HG02943 (cell line): Measurements from ENCODE around the gene BATF.

Experiments
- ATAC-seq: cut with Tn5 transposase; IDR thresholded peaks from one replicate; pipeline ENCODE4 v1.9.1; 2021; ENCODE audit warnings: mild to moderate bottlenecking, low read depth, moderate library complexity; ENCODE audit not compliant: unreplicated experiment

Gene BATF

DNA sequence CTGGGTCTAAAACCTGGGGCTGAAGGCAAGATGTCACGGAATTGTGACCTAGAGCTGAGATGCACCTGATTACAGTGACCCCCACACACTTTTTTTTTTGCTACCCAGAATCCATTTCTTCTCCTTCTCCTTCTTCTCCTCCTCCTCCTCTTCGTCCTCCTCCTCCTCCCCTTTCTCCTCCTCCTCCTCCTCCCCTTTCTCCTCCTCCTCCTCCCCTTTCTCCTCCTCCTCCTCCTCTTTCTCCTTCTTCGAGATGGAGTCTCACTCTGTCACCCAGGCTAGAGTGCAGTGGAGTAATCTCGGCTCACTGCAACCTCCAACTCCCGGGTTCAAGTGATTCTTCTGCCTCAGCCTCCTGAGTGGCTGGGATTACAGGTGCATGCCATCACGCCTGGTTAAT, 36.8 kb downstream of the BATF start:
- ATAC-seq, result no peak

DNA sequence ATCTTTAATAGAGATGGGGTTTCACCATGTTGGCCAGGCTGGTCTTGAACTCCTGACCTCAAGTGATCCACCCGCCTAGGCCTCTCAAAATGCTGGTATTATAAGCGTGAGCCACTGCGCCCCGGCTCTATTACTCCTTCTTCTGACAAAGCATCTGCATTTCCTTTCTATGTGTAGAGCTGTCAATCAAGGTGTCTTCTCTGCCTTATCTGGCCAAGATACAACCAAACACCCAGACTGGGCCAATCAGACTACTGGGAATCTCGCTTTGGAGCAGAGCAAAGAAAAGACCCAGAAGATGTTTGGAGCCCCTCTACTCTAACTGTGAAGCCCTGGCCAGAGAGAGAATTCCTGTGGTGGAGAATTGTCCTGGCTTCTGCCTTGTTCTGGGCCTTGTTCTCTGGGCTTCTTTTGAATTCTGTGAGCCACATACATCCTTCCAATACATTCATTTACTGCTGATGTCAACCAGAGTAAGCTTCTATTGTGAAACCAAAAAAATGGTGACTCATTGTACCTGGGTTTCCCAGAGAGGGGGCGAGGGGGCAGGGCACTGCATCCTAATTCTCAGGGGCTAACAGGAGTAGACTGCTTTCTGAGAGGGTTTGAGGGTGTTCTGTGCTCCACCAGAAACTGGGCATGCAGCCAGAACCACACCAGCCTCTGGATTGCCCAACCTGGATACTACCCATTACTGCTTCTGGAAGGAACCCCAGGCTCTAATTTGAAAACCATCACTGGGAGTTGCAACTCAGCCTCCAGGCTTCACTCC, 37.4 kb downstream of the BATF start:
- ATAC-seq, result no peak

- ATAC-seq, result no peak
These were observed 38.8 kb downstream of the BATF start for GRCh38 chr14:75561013-75561432.

DNA sequence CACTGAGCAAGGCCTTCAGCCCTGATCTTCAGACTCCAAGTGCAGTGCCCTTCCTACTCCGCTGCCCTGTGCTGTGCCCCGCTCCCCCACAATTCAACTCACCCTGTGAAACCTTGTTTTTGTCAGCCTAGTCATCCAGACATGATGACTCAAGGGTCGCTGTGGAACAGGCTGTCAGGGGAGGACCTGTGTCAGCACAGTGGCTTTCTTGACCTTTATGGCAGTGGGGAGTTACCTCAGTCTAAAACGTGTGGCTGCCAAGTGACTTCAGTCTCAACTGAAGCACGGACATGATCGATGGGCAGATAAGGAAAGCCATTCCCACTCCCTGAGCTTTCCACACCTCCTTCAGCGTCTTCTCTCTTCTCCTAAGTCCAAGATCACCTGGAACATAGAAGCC, 39.8 kb downstream of the BATF start:
- ATAC-seq, result no peak

GRCh38 chr14:75562489-75562888, 40.2 kb downstream of the BATF start:
- ATAC-seq, result no peak

GRCh38 chr14:75563931-75564330, 41.7 kb downstream of the BATF start:
- no peak for ATAC-seq

DNA sequence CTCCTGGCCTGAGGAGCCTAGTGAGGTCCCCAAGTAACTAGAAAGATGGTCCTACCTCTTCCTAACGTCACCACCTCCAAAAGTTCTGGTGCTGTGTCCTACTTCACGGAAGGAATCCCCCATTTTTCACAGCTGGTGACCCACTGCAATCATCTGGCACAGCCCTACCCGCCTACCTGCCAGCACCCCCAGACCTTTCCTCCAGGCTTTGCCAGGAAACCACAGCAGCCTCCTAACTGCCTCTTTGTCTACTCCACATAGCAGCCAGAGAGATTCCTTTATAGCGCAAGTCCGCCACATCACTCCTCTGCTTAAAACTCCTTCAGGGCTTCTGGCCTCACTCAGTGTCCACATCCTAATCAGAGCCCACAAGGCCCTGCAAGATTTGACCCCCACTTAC, 42.8 kb downstream of the BATF start:
- ATAC-seq, result no peak

DNA sequence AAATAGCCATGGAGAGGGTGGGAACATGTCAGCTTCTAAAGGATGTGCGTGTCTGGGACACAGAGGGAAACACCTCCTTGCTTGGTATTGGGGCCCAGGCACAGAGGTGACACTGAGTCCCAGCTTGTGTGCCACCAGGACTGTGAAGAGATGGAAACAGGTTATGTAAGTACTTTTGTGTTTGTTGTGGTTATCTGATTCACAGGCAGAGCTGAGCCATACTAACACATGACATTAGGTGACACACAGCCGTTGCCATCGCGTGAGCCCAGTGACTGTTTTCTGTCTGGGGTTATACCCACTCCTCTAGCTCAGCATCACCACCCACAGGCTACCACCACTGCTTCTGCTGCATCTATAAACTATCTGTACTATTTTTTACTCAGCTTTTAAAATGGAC, 44.1 kb downstream of the BATF start:
- ATAC-seq, result no peak

DNA sequence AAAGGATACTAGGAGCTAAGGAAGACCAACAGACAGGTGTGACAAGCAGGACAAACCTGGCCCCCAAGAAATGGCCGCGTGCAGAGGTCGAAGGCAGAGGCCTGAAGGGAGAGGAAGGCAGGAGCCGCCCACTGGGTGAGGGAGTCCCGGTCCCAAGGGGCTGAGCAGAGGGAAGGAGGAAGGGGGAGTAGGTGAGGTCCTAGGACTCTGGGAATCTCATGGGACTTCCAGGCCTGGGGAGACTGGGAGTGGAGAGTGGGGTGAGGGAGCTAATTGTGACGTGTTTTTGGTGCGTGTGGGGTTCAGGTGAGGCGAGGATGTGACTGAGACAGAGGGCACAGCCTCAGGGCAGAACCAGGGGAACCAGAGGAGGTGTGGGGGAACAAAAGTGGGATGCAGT, 44.5 kb downstream of the BATF start:
- no peak for ATAC-seq

- ATAC-seq, result no peak
These were observed 45.9 kb downstream of the BATF start for GRCh38 chr14:75568140-75568539.

DNA sequence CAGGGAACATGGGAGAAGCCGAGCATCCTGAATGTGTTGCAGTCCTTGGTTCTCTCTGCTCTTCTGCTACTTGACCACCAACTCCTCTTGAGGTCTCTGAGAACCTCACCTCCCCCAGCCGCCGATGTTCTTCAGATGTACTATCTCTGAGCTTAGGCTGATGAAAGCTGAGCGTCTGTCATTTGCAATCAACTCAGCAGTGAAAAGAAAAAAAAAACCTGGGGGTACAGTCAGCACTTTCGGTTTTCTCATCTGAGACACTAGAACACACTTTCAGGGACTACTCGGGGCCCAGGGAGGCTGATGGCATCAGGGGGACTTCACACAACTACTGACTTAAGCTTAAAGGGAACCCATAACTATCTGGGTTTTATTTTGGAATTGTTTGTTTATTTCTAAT, 46.5 kb downstream of the BATF start:
- no peak for ATAC-seq

DNA sequence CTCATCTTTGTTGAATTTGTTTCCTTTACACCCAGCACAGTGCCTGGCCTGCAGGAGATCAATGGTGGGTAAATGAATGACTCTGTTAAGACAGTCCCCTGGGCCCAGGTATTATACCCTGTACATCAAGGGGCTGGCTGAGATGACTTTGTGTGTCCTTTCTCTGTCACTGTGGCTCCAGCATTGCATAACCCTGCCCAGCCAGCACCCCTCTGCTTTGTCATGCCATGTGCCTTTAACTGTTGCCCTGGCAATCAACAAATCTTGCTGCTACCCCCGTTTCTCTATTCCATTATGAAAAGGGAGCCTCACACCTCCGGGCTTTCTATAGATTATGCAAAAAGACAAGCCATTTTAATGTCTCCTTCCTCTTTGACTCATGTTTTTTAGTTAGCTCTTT, 48.5 kb downstream of the BATF start:
- ATAC-seq, result no peak

DNA sequence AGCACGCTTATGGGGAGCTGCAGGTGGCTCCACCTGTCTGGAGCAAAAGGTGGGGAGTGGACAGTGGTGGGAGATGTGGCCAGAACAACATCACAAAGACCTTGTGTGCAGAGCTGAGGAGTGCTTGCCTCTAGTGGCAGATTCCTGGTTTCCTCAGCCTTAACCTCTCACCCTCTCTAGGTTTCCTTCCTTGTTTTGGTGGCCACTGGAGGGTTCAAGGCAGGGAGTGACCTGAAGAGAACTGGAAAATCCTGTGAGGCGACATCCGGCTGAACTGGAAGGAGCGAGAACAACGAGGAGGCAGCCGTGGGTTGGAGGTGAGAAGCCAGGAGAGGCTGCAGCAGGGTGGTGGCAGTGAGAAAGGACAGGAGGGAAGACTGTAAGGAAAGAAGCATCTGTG, 49.8 kb downstream of the BATF start:
- no peak for ATAC-seq

DNA sequence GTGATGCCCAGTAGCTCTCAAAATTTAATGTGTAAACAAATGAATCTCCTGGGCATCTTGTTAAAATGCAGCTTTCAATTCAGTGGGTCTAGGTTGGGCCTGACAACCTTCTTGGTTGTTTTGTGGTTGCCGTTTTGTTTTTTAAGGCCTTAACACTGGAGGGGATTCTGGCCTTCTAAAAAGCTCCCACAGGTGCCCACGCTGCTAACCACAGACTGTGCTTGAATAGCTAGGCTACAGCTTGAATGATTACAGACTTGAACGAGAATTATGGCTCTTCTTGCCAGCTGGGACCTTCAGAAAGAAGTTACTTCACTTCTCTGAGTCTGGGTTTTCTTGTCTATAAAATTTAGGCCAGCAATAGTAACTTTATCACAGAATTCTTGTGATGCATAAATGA, 54.8 kb downstream of the BATF start:
- no peak for ATAC-seq

DNA sequence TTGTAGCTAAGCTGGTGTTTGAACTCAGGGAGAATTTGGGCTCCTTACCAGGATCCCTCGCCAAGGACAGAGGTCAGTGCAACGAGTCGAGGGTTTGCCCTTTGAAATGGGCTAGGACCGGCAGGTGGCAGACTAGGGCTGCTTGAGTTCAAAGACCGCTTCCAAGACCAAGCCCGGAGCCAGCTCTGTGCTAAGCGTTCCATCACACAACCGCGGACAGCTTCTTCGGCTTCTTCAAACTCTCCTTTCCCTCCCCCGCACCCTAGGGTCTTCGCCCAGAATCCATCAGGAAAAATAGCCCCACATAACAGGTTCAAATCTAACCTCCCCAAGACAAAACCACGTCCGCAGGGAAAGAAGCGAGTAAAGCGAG, 55.4 kb downstream of the BATF start:
- ATAC-seq, result peak; percentile 80

DNA sequence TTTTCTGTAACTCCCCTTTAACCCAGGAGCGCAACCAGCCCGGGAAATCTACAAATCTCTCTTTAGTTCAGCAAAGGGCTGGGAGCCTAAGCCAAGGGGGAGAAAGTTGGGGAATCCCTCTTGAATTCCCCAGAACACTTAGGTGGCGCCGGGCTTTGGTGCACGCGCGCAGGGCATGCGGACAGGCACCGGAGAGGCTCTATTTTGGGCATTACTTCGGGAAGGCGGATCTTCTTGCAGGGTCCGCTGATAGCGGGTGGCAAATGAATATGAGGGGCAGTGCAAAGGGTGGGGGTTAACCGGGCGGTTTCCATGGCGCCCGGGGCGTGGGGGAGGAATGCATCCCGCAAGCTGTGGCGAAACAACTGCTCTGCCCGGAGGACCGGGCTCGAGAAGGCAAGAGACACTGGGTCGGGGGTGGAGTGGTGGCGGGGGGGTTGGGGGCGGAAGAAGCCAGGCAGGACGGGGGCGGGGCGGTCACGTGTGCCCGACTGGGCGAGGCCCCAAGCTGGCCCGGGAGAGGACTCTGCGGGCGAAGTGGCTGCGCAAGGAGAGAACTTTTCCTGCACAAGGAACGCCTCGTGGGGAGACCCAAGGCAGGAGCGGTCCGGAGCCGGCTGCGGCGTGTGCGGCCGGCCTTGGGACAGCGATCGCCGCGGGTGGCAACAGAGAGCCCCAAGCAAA, 56.0 kb downstream of the BATF start, which contains the start of gene FLVCR2:
Gene FLVCR2 (plus strand): TSS at position 519 of the 684 bp plus-strand sequence. CDS start 353 bp downstream, outside the sequence.
- peak; percentile 30 for ATAC-seq

- ATAC-seq, result peak; percentile 11
These were observed 56.6 kb downstream of the BATF start for GRCh38 chr14:75578786-75579337.

DNA sequence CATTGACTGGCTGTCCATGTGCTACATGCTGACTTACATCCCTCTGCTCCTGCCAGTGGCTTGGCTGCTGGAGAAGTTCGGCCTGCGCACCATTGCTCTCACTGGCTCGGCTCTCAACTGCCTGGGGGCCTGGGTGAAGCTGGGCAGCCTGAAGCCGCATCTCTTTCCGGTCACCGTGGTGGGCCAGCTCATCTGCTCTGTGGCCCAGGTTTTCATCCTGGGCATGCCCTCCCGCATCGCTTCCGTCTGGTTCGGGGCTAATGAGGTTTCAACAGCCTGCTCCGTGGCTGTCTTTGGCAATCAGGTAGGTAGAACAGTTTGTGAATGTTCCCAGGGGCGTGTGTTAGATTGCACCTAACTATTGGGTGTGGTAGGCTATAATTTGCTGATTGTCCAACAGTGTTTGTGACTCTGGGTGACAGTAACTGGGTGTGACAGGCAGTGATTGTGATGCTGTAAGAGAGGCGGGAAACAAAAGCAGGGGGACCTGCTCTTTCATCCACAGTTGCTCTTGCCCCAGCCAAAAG, 57.1 kb downstream of the BATF start:
- no peak for ATAC-seq

- ATAC-seq, result no peak
These were observed 57.6 kb downstream of the BATF start for GRCh38 chr14:75579882-75580281.

- ATAC-seq, result no peak
These were observed 65.1 kb downstream of the BATF start for GRCh38 chr14:75587388-75587787.

- no peak for ATAC-seq
These were observed 67.7 kb downstream of the BATF start for GRCh38 chr14:75589931-75590330.
